ENCODE measurements around the gene SLC25A23. TPM values are rescaled to one million over a fixed set of nuclear protein-coding genes. Genes with fewer than 3 reads are reported as not detected.
"Not testable (repeated sequence)": the region's sequence is repeated elsewhere in the genome, so short reads cannot be mapped to it uniquely, and the experiment has no call there.

The SLC25A23 gene
- total RNA-seq, 2 donors from 2014 or later, result 89.6 to 97.1 TPM

DNA sequence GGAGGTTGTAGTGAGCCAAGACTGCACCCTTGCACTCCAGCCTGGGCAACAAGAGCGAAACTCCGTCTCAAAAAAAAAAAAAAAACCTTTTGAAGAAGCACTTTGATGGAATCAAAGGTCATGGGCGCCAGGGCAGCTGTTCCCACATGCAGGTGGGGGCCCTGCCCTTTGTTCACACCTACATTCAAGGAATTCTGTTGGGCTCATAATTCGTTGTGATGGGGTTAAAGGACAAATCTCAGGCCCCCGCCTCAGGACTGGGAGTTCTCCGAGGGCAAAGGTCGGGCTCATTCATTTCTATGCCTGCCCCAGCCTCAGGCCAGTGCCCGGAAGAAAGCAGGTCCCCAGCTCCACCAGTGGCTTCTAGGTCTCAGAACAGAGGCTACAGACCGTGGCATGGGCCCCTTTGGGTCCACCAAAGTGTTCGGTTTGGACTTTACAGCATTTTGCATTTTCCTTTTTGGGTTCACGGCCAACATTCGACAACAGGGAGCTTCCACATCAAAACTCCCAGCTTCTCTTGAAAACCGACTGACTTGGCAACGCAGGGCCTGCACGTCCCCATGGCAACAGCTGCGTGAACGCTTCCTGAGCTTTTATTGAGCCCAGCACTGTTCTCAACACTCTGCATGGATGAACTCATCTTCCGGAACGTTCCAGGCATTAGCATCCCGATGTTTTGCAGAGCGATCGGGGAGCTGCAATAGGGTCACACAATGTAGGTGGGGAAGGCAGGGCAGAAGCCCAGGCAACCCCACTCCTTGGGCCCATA lies 56.6 kb downstream of the SLC25A23 start:
- TF ChIP-seq, protein P1, sequence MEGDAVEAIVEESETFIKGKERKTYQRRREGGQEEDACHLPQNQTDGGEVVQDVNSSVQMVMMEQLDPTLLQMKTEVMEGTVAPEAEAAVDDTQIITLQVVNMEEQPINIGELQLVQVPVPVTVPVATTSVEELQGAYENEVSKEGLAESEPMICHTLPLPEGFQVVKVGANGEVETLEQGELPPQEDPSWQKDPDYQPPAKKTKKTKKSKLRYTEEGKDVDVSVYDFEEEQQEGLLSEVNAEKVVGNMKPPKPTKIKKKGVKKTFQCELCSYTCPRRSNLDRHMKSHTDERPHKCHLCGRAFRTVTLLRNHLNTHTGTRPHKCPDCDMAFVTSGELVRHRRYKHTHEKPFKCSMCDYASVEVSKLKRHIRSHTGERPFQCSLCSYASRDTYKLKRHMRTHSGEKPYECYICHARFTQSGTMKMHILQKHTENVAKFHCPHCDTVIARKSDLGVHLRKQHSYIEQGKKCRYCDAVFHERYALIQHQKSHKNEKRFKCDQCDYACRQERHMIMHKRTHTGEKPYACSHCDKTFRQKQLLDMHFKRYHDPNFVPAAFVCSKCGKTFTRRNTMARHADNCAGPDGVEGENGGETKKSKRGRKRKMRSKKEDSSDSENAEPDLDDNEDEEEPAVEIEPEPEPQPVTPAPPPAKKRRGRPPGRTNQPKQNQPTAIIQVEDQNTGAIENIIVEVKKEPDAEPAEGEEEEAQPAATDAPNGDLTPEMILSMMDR (IDR thresholded peaks at IDR 0.05), result no peak
- H3K36me3 ChIP-seq, result no peaks in the 10 kb centered on the region
- ATAC-seq (ENCODE audit: insufficient number of reproducible peaks, low FRiP score, low read depth), result no peak

DNA sequence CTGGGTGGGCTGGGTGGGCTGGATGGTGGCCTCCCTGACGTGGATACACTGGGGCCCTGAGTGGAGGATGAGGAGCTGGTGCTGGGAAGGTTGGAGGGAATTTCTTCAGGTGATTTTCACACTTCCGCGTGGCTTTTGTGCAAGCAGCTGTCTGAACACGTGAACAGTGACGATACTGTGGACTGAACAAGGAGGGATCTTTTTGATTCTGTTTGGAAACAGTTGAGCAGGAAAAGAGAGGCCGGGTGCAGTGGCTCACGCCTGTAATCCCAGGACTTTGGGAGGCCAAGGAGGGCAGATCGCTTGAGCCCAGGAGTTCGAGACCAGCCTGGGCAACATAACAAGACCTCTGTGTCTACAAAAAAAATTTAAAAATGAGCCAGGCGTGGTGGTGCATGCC lies 57.5 kb downstream of the SLC25A23 start:
- ATAC-seq (ENCODE audit: insufficient number of reproducible peaks, low FRiP score, low read depth) (no peak), DNase-seq (ENCODE audit: low spot score) (no peak)
- Histone ChIP-seq H3K4me1 (ENCODE audit: control insufficient read depth in 1 of 2, low read depth in 2 of 2) (no peaks in the 10 kb centered on the region), H3K4me3 (no peak overlapping the region), H3K27me3 (replicated peaks; ENCODE audit: insufficient read depth) (no peaks in the 10 kb centered on the region), H3K36me3 (no peaks in the 10 kb centered on the region), H3K9me3 (no peaks in the 10 kb centered on the region), H3K27ac (no peak overlapping the region)
- TF ChIP-seq, protein P1 (IDR thresholded peaks at IDR 0.05), result no peak

More for the DNA sequence above, 56.6 kb downstream of the SLC25A23 start:
- no peaks in the 10 kb centered on the region for H3K9me3 ChIP-seq
- H3K27ac ChIP-seq, result no peak overlapping the region
- no peaks in the 10 kb centered on the region for H3K4me1 ChIP-seq (ENCODE audit: control insufficient read depth in 1 of 2, low read depth in 2 of 2)
- H3K4me3 ChIP-seq, result no peak overlapping the region
- H3K27me3 ChIP-seq (replicated peaks; ENCODE audit: insufficient read depth), result no peaks in the 10 kb centered on the region
- DNase-seq (ENCODE audit: low spot score), result no peak

DNA sequence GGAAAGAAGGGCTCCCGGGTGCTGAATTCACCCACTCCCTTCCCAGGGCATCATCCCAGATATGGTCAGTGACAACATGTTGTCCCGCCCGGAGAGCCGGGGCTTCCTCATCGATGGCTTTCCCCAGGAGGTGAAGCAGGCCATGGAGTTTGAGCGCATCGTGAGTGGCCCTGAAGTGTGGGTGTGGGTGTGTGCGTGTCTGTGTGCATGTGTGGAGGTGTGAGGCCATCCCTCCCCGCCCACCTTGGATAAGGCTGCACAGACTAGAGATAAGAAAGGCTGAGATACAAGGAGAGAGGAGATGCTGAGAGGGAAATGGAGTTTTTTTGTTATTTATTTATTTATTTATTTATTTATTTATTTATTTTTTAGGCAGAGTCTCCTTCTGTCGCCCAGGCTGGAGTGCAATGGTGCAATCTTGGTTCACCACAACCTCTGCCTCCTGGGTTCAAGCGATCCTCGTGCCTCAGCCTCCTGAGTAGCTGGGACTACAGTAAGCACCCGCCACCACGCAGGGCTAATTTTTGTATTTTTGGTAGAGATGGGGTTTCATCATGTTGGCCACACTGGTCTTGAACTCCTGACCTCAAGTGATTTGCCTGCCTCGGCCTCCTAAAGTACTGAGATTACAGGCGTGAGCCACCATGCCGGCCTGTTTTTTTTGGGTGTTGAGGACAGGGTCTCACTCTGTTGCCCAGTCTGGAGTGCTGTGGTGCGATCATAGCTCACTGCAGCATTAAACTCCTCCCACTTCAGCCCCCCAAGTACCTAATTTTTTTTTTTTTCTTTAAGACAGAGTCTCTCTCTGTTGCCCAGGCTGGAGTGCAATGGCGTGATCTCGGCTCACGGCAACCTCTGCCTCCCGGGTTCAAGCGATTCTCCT lies 59.3 kb downstream of the SLC25A23 start:
- not testable (repeated sequence) for H3K27me3 ChIP-seq (replicated peaks; ENCODE audit: insufficient read depth); ATAC-seq (ENCODE audit: insufficient number of reproducible peaks, low FRiP score, low read depth)

DNA sequence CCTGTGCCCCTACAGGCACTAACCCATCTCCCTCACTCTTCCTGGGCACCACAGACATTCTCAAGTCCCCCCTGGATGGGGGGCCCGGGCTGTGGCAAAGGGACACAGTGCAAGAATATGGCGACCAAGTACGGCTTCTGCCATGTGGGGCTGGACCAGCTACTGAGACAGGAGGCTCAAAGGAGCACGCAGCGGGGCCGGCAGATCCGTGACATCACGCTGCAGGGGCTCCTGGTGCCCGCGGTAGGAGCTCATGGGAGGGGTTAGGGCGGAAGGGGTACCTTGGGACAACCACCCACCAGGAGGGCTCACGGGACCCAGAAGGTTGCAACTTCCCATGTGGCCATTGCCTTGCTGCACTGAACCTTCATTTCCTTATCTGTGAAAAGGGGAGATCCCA lies 63.3 kb downstream of the SLC25A23 start:
- no peaks in the 10 kb centered on the region for H3K9me3 ChIP-seq
- H3K27me3 ChIP-seq (replicated peaks; ENCODE audit: insufficient read depth), result no peaks in the 10 kb centered on the region
- no peak overlapping the region for H3K27ac ChIP-seq
- DNase-seq (ENCODE audit: low spot score) (no peak), ATAC-seq (ENCODE audit: insufficient number of reproducible peaks, low FRiP score, low read depth) (no peak)
- H3K4me3 ChIP-seq, result no peak overlapping the region
- TF ChIP-seq, protein P1 (IDR thresholded peaks at IDR 0.05), result no peak
- peaks cover 7 to 23% of the 10 kb centered on the region in 2 donors for H3K4me1 ChIP-seq (ENCODE audit: control insufficient read depth in 1 of 2, low read depth in 2 of 2)
- no peaks in the 10 kb centered on the region for H3K36me3 ChIP-seq

More for the DNA sequence above, 59.3 kb downstream of the SLC25A23 start:
- not testable (repeated sequence) for DNase-seq (ENCODE audit: low spot score); H3K4me3 ChIP-seq; H3K27ac ChIP-seq; H3K36me3 ChIP-seq; H3K9me3 ChIP-seq; H3K4me1 ChIP-seq (ENCODE audit: control insufficient read depth in 1 of 2, low read depth in 2 of 2)

DNA sequence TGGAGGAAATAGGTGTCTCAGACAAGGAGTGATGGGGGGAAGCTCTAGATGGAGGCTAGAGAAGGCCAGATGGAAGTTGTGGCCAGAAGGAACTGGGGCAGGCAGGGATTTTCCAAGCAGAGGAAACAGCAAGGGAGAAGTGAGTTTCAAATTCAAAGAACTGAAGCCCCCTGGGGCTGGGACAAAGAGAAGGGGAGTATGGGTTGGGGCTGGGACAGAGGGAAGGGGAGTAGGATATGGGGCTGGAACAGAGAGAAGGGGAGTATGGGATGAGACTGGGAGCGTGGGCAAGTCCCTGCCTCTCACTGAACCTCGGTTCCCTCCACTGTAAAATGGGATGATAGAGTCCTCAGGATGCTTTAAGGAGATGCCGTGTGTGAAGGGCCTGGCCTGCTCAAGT lies 64.8 kb downstream of the SLC25A23 start:
- Histone ChIP-seq H3K4me1 (ENCODE audit: control insufficient read depth in 1 of 2, low read depth in 2 of 2) (peaks cover 7 to 25% of the 10 kb centered on the region in 2 donors), H3K36me3 (no peaks in the 10 kb centered on the region), H3K27me3 (replicated peaks; ENCODE audit: insufficient read depth) (no peaks in the 10 kb centered on the region), H3K4me3 (no peak overlapping the region), H3K27ac (no peak overlapping the region), H3K9me3 (no peaks in the 10 kb centered on the region)
- DNase-seq (ENCODE audit: low spot score) (no peak), ATAC-seq (ENCODE audit: insufficient number of reproducible peaks, low FRiP score, low read depth) (no peak)
- TF ChIP-seq, protein P1 (IDR thresholded peaks at IDR 0.05), result no peak
